Nephron progenitor cell (in vitro differentiated cells): ENCODE results near the gene F11R.

ENCODE experiments used
- DNase-seq: peaks from one replicate; pipeline ENCODE4 v3.0.0; 2021
- H3K27ac Mint-ChIP-seq: 2 replicates; pipeline ENCODE4 v1.8.0; 2021; ENCODE audit warnings: mild to moderate bottlenecking, moderate library complexity, mixed read lengths
- H3K27me3 Mint-ChIP-seq: 2 replicates; pipeline ENCODE4 v1.8.0; 2021; ENCODE audit warnings: mild to moderate bottlenecking, low read depth, mixed read lengths; ENCODE audit not compliant: poor library complexity
- H3K36me3 Mint-ChIP-seq: 2 replicates; pipeline ENCODE4 v1.8.0; 2021; ENCODE audit warnings: low read depth, mixed read lengths
- H3K4me1 Mint-ChIP-seq: 2 replicates; pipeline ENCODE4 v1.8.0; 2021; ENCODE audit warnings: mixed read lengths
- H3K4me3 Mint-ChIP-seq: 2 replicates; pipeline ENCODE4 v1.8.0; 2021; ENCODE audit warnings: mild to moderate bottlenecking, moderate library complexity, mixed read lengths
- H3K9me3 Mint-ChIP-seq: 2 replicates; pipeline ENCODE4 v1.8.0; 2021; ENCODE audit warnings: mild to moderate bottlenecking, moderate library complexity, mixed read lengths
- TF ChIP-seq, protein P1 (sequence below): fragments of 200-600 bp; sonication (generic); IDR thresholded peaks from 2 replicates; pipeline ENCODE4 v1.5.0; 2021; ENCODE audit warnings: antibody characterized with exemption

The F11R gene

DNA sequence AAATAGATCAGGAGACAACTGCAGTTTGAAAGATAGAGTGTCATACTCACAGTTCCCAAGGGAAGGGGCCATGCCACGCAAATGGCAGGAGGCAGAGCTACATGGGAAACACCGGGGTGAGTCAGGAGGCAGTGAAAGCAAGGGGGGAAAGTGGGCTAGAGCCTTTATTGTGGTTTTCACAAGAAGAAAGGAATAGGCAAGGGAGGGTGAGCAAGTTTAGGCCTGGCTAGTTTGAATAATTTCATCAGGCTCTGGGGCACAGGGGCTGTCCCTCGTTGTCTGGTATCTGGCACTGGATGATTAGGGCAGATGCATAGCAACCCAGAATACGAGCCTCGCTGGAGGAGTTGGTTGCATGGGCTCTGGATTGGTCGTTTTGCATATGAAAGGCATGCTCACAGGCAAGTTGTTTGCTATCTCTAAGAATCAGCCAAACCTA is 49.3 kb downstream of the F11R start:
- Mint-ChIP-seq H3K36me3 (no peaks in the 10 kb centered on the region), H3K4me1 (no peaks in the 10 kb centered on the region), H3K4me3 (no peak overlapping the region), H3K27ac (no peak overlapping the region), H3K27me3 (no peaks in the 10 kb centered on the region), H3K9me3 (no peaks in the 10 kb centered on the region)
- DNase-seq = no peak
- TF ChIP-seq, protein P1, sequence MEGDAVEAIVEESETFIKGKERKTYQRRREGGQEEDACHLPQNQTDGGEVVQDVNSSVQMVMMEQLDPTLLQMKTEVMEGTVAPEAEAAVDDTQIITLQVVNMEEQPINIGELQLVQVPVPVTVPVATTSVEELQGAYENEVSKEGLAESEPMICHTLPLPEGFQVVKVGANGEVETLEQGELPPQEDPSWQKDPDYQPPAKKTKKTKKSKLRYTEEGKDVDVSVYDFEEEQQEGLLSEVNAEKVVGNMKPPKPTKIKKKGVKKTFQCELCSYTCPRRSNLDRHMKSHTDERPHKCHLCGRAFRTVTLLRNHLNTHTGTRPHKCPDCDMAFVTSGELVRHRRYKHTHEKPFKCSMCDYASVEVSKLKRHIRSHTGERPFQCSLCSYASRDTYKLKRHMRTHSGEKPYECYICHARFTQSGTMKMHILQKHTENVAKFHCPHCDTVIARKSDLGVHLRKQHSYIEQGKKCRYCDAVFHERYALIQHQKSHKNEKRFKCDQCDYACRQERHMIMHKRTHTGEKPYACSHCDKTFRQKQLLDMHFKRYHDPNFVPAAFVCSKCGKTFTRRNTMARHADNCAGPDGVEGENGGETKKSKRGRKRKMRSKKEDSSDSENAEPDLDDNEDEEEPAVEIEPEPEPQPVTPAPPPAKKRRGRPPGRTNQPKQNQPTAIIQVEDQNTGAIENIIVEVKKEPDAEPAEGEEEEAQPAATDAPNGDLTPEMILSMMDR = no peak

DNA sequence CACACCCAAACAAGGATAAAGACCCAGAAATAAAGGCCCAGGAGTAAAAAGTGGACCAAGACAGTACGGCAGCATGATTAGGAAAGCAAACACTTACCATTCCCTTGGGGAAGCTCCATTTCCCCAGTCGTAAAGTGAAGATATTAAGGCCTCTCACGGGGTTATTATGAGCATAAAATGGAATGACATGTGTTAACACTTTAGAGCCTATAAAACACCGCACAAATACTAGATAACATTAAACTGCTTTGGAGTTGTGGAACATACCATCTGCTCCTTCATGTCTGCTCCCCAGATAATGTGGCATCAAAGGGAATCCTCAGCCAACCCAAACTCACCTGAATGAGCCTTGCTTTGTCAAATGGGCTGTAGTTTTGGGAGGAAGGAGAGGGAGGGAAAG is 57.4 kb downstream of the F11R start:
- no peak for DNase-seq
- Mint-ChIP-seq H3K27me3 (peaks cover 7% of the 10 kb centered on the region), H3K27ac (no peak overlapping the region), H3K4me1 (peaks cover 10% of the 10 kb centered on the region), H3K4me3 (no peak overlapping the region), H3K36me3 (no peaks in the 10 kb centered on the region), H3K9me3 (no peaks in the 10 kb centered on the region)
- TF ChIP-seq, protein P1 = no peak

DNA sequence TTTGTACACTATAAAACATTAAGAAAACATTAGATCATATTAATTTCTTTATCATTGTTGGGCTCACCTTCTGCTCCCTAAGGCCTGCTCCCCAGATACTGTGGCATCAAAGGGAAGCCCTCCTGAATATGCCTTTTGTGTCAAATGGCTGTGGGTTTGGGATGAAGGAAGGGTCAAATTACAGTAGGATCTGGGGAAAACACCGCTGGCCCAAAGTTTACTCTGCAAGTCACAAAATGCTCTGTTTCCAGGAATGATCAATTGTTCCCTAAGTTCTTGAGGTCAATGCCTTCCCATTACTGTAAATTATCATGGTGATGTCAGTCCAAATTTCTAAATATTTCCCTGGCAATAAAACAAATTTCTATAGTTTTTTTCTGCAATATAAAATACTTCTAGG is 59.5 kb downstream of the F11R start:
- DNase-seq = no peak
- Mint-ChIP-seq H3K36me3 (no peaks in the 10 kb centered on the region), H3K9me3 (no peaks in the 10 kb centered on the region), H3K27me3 (peaks cover 7% of the 10 kb centered on the region), H3K4me1 (peaks cover 17% of the 10 kb centered on the region), H3K4me3 (no peak overlapping the region), H3K27ac (no peak overlapping the region)
- TF ChIP-seq, protein P1 = no peak

DNA sequence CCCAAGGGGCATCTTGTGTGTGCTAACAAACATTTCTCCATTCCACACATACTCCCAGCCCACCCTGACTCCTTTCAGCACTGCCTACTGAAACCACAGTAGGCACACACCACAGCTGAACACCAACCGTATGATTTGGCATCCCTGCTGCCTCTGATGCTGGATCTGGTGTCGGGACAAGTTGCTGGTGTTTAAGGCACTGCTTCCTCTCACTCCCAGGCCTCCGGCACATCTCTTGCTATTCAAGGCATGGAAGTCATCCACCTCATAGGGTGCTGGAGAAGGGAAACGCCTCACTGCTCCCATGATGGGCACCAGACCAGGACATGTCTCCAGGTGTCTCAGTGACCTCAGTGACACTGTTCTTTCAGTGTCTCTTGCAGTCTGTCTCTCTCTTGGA is 64.0 kb downstream of the F11R start:
- Mint-ChIP-seq H3K4me3 (no peak overlapping the region), H3K27ac (no peak overlapping the region), H3K4me1 (peaks cover 31% of the 10 kb centered on the region), H3K27me3 (peaks cover 7% of the 10 kb centered on the region), H3K9me3 (no peaks in the 10 kb centered on the region), H3K36me3 (no peaks in the 10 kb centered on the region)
- DNase-seq = no peak
- TF ChIP-seq, protein P1 = no peak

DNA sequence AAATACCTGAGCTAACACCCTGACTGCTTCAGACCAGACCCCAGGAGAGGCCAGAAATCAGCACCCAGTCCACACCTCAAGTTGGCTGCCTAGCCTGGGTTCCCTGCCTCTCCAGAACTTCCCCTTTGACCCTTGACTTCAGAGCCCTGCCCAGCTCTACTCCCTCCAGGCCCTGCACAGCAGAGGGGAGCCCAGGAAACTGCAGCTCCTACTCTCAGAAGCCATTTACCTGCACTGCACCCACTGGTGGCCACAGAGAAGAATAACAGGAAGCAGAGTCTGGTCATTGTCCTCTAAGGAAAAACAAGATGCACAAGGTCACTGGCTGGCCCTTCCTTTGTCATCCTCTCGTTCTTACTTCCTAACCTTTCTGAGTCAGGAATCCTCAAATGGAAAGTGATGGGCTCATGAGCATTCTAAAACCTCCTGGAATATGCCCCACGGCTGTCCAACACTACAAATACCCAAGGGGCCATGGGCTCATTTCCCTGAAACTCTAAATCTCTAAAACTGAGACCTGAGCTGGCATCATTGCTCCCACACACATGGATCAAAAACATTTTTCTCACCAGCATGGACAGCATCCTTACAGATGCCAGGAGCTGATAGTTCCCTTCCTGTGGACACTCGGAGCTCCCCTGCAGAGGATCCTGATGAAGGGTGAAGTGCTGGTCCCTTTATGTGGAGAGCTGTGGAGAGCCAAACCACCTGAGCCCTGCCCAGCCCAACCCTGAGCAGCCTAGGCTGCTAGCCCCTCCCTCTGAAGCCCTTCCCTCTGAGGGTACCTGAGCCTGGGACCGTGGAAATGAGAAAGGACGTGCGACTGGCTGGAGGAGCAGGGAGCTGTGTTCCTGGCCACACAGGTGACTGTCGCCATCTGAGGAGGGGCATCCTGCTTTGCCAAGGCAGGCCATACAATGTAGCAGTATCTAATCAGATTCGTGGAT is 66.5 kb downstream of the F11R start, which contains the start of gene ITLN2:
TSS of gene ITLN2 (minus strand) at position 652 of the 947 bp plus-strand sequence. CDS start at position 584, 68 bp downstream.
- no peak within 1 kb of the TSS for H3K27ac Mint-ChIP-seq
- H3K36me3 Mint-ChIP-seq = no peaks in the 10 kb centered on the region
- H3K9me3 Mint-ChIP-seq = no peaks in the 10 kb centered on the region
- peaks cover 3% of the 10 kb centered on the region for H3K27me3 Mint-ChIP-seq
- peaks cover 40% of the 10 kb centered on the region for H3K4me1 Mint-ChIP-seq
- TF ChIP-seq, protein P1 = peak; percentile 71
- no peak within 1 kb of the TSS for H3K4me3 Mint-ChIP-seq
- DNase-seq = peak; percentile 53
